Mucosa of rectum (tissue), 2 donors: ENCODE results near the gene TMEM182.

Experiments
- H3K27ac ChIP-seq, 2 donors: one replicate each; pipeline ENCODE4 v1.7.0; 2013; ENCODE audit warnings: inconsistent platforms in 2 of 2, low read depth in 2 of 2, low read length in 2 of 2
- H3K27me3 ChIP-seq, 2 donors: one replicate each; pipeline ENCODE4 v1.7.0; 2013; ENCODE audit warnings: low read length in 2 of 2; ENCODE audit not compliant: control insufficient read depth in 2 of 2, insufficient read depth in 2 of 2
- H3K36me3 ChIP-seq, 2 donors: one replicate each; pipeline ENCODE4 v1.7.0; 2013; ENCODE audit warnings: low read length in 2 of 2; ENCODE audit not compliant: control insufficient read depth in 2 of 2, insufficient read depth in 2 of 2
- H3K4me1 ChIP-seq, 2 donors: one replicate each; pipeline ENCODE4 v1.7.0; 2013; ENCODE audit warnings: low read length in 2 of 2, mild to moderate bottlenecking in 1 of 2; ENCODE audit not compliant: control insufficient read depth in 2 of 2, insufficient read depth in 2 of 2
- H3K4me3 ChIP-seq, 2 donors: one replicate each; pipeline ENCODE4 v1.7.0; 2013; ENCODE audit warnings: low read length in 2 of 2
- H3K9ac ChIP-seq, 2 donors: one replicate each; pipeline ENCODE4 v1.7.0; 2013; ENCODE audit warnings: low read length in 2 of 2, low read depth in 1 of 2, mild to moderate bottlenecking in 1 of 2
- H3K9me3 ChIP-seq, 2 donors: one replicate each; pipeline ENCODE4 v1.7.0; 2013; ENCODE audit warnings: low read length in 2 of 2; ENCODE audit not compliant: control insufficient read depth in 2 of 2
- donor health status: healthy.
- donor health status: Normal muscosa, but diverticular disease.

The TMEM182 gene

GRCh38 chr2:102852867-102853266 lies 91.0 kb downstream of the TMEM182 start:
- Histone ChIP-seq H3K27ac (no peak overlapping the region), H3K9ac (no peak overlapping the region), H3K27me3 (no peaks in the 10 kb centered on the region), H3K36me3 (no peaks in the 10 kb centered on the region), H3K9me3 (no peaks in the 10 kb centered on the region), H3K4me3 (no peak overlapping the region), H3K4me1 (no peaks in the 10 kb centered on the region)
